ENCODE measurements around the gene FARP1. TPM values are rescaled to one million over a fixed set of nuclear protein-coding genes. Genes with fewer than 3 reads are reported as not detected.

Gene FARP1
- total and polyA plus RNA-seq, 2 of the 8 experiments (the other 6 are each of a cell fraction or from before 2014, with no cell fraction given) = 24.7 to 104 TPM

- Histone ChIP-seq H3K18ac (ENCODE audit: extremely low read depth, low read length) (no peak overlapping the region), H2BK12ac (ENCODE audit: low read depth, low read length) (no peak overlapping the region), H3K4ac (replicated peaks; ENCODE audit: insufficient read length, low read depth, low read length) (no peak overlapping the region), H3K27ac (ENCODE audit: low read depth, low read length) (no peak overlapping the region), H4K5ac (ENCODE audit: insufficient read length, low read depth, low read length) (no peak overlapping the region), H2BK15ac (ENCODE audit: low read length) (no peak overlapping the region), H2BK20ac (ENCODE audit: low read length) (no peak overlapping the region), H3K4me2 (ENCODE audit: insufficient read depth in 1 of 2, low read depth in 2 of 2, low read length in 2 of 2) (no peak overlapping the region), H3K4me3 (ENCODE audit: extremely low read depth in 1 of 4, insufficient read depth in 2 of 4, low read depth in 3 of 4, low read length in 4 of 4) (no peak overlapping the region), H3K79me2 (ENCODE audit: control insufficient read depth in 1 of 2, insufficient read depth in 2 of 2, low read length in 2 of 2) (peaks cover 3 to 23% of the 10 kb centered on the region in 2 experiments; a peak in 3 of 4 replicates), H2BK120ac (replicated peaks; ENCODE audit: low read depth, low read length) (no peak overlapping the region), H3K23ac (ENCODE audit: insufficient read length) (no peak overlapping the region), H3K9me3 (ENCODE audit: insufficient read depth in 2 of 2, low read depth in 1 of 2, low read length in 1 of 2) (0 out of 4 replicates have a peak, but pooled peaks cover 4 to 5% of the 10 kb centered on the region in 2 experiments), H4K8ac (ENCODE audit: extremely low read depth, insufficient read depth, low read length) (no peak overlapping the region), H3K9ac (replicated peaks in 1 of 4; ENCODE audit: extremely low read depth in 1 of 4, low read depth in 3 of 4, low read length in 3 of 4) (no peak overlapping the region), H3K27me3 (replicated peaks in 1 of 4; ENCODE audit: control insufficient read depth in 3 of 4, extremely low read depth in 1 of 4, insufficient read depth in 3 of 4, low read length in 3 of 4) (no peaks in the 10 kb centered on the region), H3K79me1 (ENCODE audit: low read depth, low read length) (peaks cover 3% of the 10 kb centered on the region; the same call in 1 of the 2 replicates), H2AFZ (ENCODE audit: low read length) (no peak overlapping the region), H3K23me2 (ENCODE audit: low read depth, low read length) (no peaks in the 10 kb centered on the region; the same call in 1 of the 2 replicates), H3K14ac (ENCODE audit: insufficient read length) (no peak overlapping the region), H2AK5ac (ENCODE audit: low read depth, low read length) (no peak overlapping the region), H2BK5ac (ENCODE audit: low read depth, low read length) (no peak overlapping the region), H3K4me1 (replicated peaks in 1 of 4; ENCODE audit: control insufficient read depth in 3 of 4, insufficient read depth in 4 of 4, low read length in 3 of 4) (peaks cover 2 to 12% (median 4%) of the 10 kb centered on the region in 4 experiments; a peak in 5 of 7 replicates), H3K36me3 (ENCODE audit: control insufficient read depth in 2 of 4, insufficient read depth in 4 of 4, low read length in 3 of 4) (0 out of 8 replicates have a peak, but pooled peaks cover 0 to 3% (median 0%) of the 10 kb centered on the region in 4 experiments), H3K56ac (replicated peaks; ENCODE audit: insufficient read length, low read depth, low read length) (no peak overlapping the region), H4K91ac (replicated peaks; ENCODE audit: insufficient read length, low read length) (no peak overlapping the region), H4K20me1 (replicated peaks in 1 of 2; ENCODE audit: control insufficient read depth in 1 of 2, insufficient read depth in 2 of 2, low read length in 2 of 2) (peaks cover 0 to 2% of the 10 kb centered on the region in 2 experiments)
- POLR2A ChIA-PET (ENCODE audit: partially characterized antibody) = no interaction called here
- WGBS, 2 experiments (ENCODE audit: extremely low coverage in 1 of 2, insufficient coverage in 1 of 2, insufficient read length in 1 of 2, insufficient replicate concordance in 2 of 2, low coverage in 1 of 2, low lambda C conversion rate in 2 of 2, missing lambda C conversion rate in 1 of 2) = 88% methylated on average over 5 of the region's 5 CpGs; no CpG with 5 or more reads in 1 of the 2 experiments
- DNase-seq (ENCODE audit: low read depth in 1 of 2, low spot score in 2 of 2) = no peak
- FAIRE-seq = no peak
- CTCF ChIA-PET (ENCODE audit: partially characterized antibody) = interaction anchor here (0.6 to 2.6 kb wide), 2 partner anchors 11 to 248 kb away, joined by 3 to 13 read pairs; no protein-coding TSS in a partner anchor
- TF ChIP-seq JUN (IDR thresholded peaks at IDR 0.05; ENCODE audit: low read depth, low read length) = no peak
- 0 out of 2 replicates have a peak, but pooled peaks have one; percentile 15 for TF ChIP-seq CEBPB (IDR thresholded peaks at IDR 0.05; ENCODE audit: low read depth, low read length)
- TF ChIP-seq FOSL1 (IDR thresholded peaks at IDR 0.05; ENCODE audit: insufficient read depth, low read depth, low read length) = no peak
These were observed 195.4 kb downstream of the FARP1 start for GRCh38 chr13:98338310-98338709.

All from H1 (cell line).